Tibial nerve (tissue), 4 donors: ENCODE results near the gene CTNND2. TPM values are rescaled to one million over a fixed set of nuclear protein-coding genes. Genes with fewer than 3 reads are reported as not detected.
"Not testable (repeated sequence)": the region's sequence is repeated elsewhere in the genome, so short reads cannot be mapped to it uniquely, and the experiment has no call there.

Source experiments
- DNase-seq, 2 donors: peaks; one replicate each; pipeline ENCODE4 v3.0.0-alpha.2; 2019; ENCODE audit warnings: low spot score in 2 of 2
- H3K27ac ChIP-seq, 4 donors: fragments of 200-600 bp; sonication (generic) in 3 of 4; one replicate each; pipeline ENCODE4 v1.5.1; 2017 to 2019; ENCODE audit warnings: mild to moderate bottlenecking in 1 of 4
- H3K27me3 ChIP-seq, 2 donors: fragments of 200-600 bp; sonication (generic) in 1 of 2; one replicate each; pipeline versions ENCODE4 v1.5.1 to v1.6.0; 2017 to 2019
- H3K36me3 ChIP-seq, 3 donors: fragments of 200-600 bp; sonication (generic); one replicate each; pipeline ENCODE4 v1.5.1; 2018 to 2019
- H3K4me1 ChIP-seq, 4 donors: fragments of 200-600 bp; sonication (generic) in 3 of 4; one replicate each; pipeline ENCODE4 v1.5.1; 2017 to 2019
- H3K4me3 ChIP-seq, 4 donors: fragments of 200-600 bp; sonication (generic) in 3 of 4; one replicate each; pipeline ENCODE4 v1.5.1; 2017 to 2019; ENCODE audit warnings: mild to moderate bottlenecking in 1 of 4, moderate library complexity in 1 of 4
- H3K9me3 ChIP-seq, 4 donors: fragments of 200-600 bp; sonication (generic) in 3 of 4; one replicate each; pipeline ENCODE4 v1.5.1; 2017 to 2019
- CTCF ChIP-seq, 5 experiments: fragments of 200-600 bp in 3 of 5; fragments of 450-650 bp in 2 of 5; sonication (generic) in 3 of 5; IDR thresholded peaks; one replicate each; pipeline ENCODE4 v1.5.1; 2016 to 2019; ENCODE audit warnings: antibody characterized with exemption in 5 of 5, mild to moderate bottlenecking in 3 of 5, moderate library complexity in 2 of 5
- EP300 ChIP-seq, 2 donors: sonication (generic); formaldehyde crosslinking; IDR thresholded peaks; one replicate each; pipeline ENCODE4 v1.6.1; 2017; ENCODE audit warnings: antibody characterized with exemption in 2 of 2, mild to moderate bottlenecking in 1 of 2
- POLR2A ChIP-seq, 2 donors: fragments of 450-650 bp; IDR thresholded peaks; one replicate each; pipeline ENCODE4 v1.6.1; 2017; ENCODE audit warnings: antibody characterized with exemption in 2 of 2, mild to moderate bottlenecking in 2 of 2, moderate library complexity in 2 of 2
- WGBS, 2 donors: methylation state at CpG; one replicate each; pipeline ENCODE4 v1.1.5; 2018; 5-methylcytosine and 5-hydroxymethylcytosine counted together
- total RNA-seq, 4 donors: library from RNA; depleted of rRNA; stranded (reverse); fragments of >200 nt; gene quantifications; one replicate each; pipeline ENCODE4 v1.1.0, GENCODE V29; 2016

CTNND2 gene
- total RNA-seq, 4 donors from 2014 or later = 1.5 to 5.7 (median 2.5) TPM; not detected in 1

GRCh38 chr5:11852717-11853087, 51.5 kb downstream of the CTNND2 start:
- H3K27ac ChIP-seq = no peak overlapping the region
- no peaks in the 10 kb centered on the region for H3K9me3 ChIP-seq
- no peaks in the 10 kb centered on the region for H3K4me1 ChIP-seq
- no peak overlapping the region for H3K4me3 ChIP-seq
- H3K27me3 ChIP-seq = no peaks in the 10 kb centered on the region
- DNase-seq = no peak
- TF ChIP-seq CTCF (IDR thresholded peaks at IDR 0.05) = no peak
- no peak for TF ChIP-seq POLR2A (IDR thresholded peaks at IDR 0.05)
- 62 to 64% methylated on average over 1 of the region's 1 CpG for WGBS, 2 donors
- no peaks in the 10 kb centered on the region for H3K36me3 ChIP-seq

DNA sequence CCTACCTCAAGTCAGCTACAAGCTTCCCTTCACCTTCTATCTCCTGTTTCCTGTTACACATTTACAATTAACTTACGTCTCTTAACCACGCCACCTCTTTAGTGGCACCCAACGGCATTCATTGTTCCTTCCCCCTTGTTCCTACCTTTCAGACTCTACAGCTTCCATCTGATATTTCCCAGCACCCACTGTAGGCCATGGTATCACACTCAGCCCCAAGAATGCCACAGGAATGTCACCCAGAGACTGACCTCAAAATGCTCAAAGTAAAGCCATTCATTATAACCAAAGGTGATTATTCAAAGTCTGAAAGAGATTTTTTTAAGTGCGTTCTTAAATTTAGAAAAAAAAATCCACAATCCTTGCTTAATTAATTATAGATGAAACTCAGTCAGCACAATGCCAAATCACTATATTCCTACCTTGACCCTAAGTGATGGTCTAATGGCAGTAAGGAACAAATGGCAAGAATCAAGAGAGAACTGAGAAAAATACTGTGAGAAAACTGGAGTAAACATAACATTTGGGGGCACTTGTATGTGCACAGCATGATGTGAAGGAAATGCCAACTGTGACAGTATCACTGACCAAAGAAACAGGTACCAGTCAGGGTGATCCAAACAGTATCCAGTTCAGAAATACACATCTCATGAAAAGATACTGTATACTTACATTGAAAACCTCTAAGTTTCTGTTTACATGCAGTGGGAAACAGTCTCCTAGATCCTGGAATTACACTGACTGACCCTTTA, 52.1 kb downstream of the CTNND2 start:
- no peaks in the 10 kb centered on the region for H3K4me1 ChIP-seq
- H3K36me3 ChIP-seq = no peaks in the 10 kb centered on the region
- 62% methylated on average over 4 of the region's 4 CpGs for WGBS, 2 donors
- DNase-seq = no peak
- H3K27ac ChIP-seq = no peak overlapping the region
- H3K9me3 ChIP-seq = no peaks in the 10 kb centered on the region
- H3K4me3 ChIP-seq = no peak overlapping the region
- H3K27me3 ChIP-seq = no peaks in the 10 kb centered on the region
- TF ChIP-seq POLR2A (IDR thresholded peaks at IDR 0.05) (no peak), CTCF (IDR thresholded peaks at IDR 0.05) (no peak), EP300 (IDR thresholded peaks at IDR 0.05) (no peak)

DNA sequence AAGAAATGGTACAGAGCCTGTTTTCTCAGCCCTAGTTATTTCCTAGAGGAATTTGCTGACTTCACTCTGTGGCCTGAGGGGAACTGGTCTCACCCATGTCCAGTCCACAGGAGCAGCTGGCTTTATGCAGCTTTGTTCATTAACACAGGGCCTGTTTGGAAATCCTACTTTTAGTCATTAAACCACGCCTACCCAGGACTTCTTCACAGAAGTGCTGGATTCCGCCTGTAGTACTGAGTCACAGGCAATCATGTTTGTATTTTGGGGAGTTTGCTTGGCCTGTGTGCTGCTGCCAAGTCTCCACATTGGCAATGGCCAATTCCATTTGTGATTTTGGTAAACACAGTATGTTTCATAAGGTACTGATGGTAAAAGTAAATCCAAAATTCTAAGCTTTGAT, 52.8 kb downstream of the CTNND2 start:
- TF ChIP-seq EP300 (IDR thresholded peaks at IDR 0.05) (no peak), POLR2A (IDR thresholded peaks at IDR 0.05) (no peak), CTCF (IDR thresholded peaks at IDR 0.05) (no peak)
- no peak for DNase-seq
- Histone ChIP-seq H3K4me3 (no peak overlapping the region), H3K9me3 (no peaks in the 10 kb centered on the region), H3K27me3 (no peaks in the 10 kb centered on the region), H3K27ac (no peak overlapping the region), H3K4me1 (no peaks in the 10 kb centered on the region), H3K36me3 (no peaks in the 10 kb centered on the region)
- WGBS, 2 donors = 58 to 67% methylated on average over 2 of the region's 2 CpGs

DNA sequence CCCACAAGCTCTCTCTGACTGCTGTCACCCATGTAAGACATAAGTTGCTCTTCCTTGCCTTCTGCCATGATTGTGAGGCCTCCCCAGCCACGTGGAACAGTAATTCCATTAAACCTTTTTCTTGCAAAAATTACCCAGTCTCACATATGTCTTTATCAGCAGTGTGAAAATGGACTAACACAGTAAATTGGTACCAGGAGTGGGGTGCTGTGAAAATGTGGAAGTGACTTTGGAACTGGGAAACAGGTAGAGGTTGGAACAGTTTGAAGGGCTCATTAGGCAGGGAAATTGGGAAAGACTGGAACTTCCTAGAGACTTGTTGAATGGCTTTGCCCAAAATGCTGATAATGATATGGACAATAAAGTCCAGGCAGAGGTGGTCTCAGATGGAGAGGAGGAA, 75.7 kb downstream of the CTNND2 start:
- H3K36me3 ChIP-seq, H3K27me3 ChIP-seq, DNase-seq: not testable (repeated sequence)

GRCh38 chr5:11822598-11822997, 81.6 kb downstream of the CTNND2 start:
- TF ChIP-seq EP300 (IDR thresholded peaks at IDR 0.05) = no peak
- no peak for TF ChIP-seq POLR2A (IDR thresholded peaks at IDR 0.05)
- TF ChIP-seq CTCF (IDR thresholded peaks at IDR 0.05) = no peak
- no peak overlapping the region for H3K4me3 ChIP-seq
- no peaks in the 10 kb centered on the region for H3K27me3 ChIP-seq
- H3K4me1 ChIP-seq = no peaks in the 10 kb centered on the region
- H3K27ac ChIP-seq = no peak overlapping the region
- no peaks in the 10 kb centered on the region for H3K36me3 ChIP-seq
- WGBS, 2 donors = 93 to 96% methylated on average over 1 of the region's 1 CpG
- H3K9me3 ChIP-seq = peaks cover 0 to 7% (median 2%) of the 10 kb centered on the region in 4 donors
- no peak for DNase-seq

More for the DNA sequence above, 75.7 kb downstream of the CTNND2 start:
- not testable (repeated sequence) for H3K4me3 ChIP-seq, H3K4me1 ChIP-seq, H3K27ac ChIP-seq
- 63 to 79% methylated on average over 1 of the region's 1 CpG for WGBS, 2 donors
- peaks cover 0 to 37% (median 2%) of the 10 kb centered on the region in 4 donors for H3K9me3 ChIP-seq
